ENCODE results near the gene MOBP.
"Not testable (repeated sequence)": the region's sequence is repeated elsewhere in the genome, so short reads cannot be mapped to it uniquely, and the experiment has no call there.

DNA sequence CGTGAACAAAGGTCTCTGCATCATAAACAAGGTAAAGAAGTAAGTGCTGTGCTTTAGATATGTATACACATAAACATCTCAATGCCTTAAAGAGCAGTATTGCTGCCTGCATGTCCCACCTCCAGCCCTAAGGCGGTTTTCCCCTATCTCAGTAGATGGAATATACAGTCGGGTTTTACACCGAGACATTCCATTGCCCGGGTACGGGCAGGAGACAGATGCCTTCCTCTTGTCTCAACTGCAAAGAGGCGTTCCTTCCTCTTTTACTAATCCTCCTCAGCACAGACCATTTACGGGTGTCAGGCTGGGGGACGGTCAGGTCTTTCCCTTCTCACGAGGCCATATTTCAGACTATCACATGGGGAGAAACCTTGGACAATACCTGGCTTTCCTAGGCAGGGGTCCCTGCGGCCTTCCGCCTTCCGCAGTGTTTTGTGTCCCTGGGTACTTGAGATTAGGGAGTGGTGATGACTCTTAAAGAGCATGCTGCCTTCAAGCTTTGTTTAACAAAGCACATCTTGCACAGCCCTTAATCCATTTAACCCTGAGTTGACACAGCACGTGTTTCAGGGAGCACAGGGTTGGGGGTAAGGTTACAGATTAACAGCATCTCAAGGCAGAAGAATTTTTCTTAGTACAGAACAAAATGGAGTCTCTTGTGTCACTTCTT lies 48.8 kb upstream of the MOBP start:
- TF ChIP-seq, protein P1, sequence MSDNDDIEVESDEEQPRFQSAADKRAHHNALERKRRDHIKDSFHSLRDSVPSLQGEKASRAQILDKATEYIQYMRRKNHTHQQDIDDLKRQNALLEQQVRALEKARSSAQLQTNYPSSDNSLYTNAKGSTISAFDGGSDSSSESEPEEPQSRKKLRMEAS (IDR thresholded peaks at IDR 0.05; ENCODE audit: low read depth, low read length) = not testable (repeated sequence)
- TF ChIP-seq, protein P2, sequence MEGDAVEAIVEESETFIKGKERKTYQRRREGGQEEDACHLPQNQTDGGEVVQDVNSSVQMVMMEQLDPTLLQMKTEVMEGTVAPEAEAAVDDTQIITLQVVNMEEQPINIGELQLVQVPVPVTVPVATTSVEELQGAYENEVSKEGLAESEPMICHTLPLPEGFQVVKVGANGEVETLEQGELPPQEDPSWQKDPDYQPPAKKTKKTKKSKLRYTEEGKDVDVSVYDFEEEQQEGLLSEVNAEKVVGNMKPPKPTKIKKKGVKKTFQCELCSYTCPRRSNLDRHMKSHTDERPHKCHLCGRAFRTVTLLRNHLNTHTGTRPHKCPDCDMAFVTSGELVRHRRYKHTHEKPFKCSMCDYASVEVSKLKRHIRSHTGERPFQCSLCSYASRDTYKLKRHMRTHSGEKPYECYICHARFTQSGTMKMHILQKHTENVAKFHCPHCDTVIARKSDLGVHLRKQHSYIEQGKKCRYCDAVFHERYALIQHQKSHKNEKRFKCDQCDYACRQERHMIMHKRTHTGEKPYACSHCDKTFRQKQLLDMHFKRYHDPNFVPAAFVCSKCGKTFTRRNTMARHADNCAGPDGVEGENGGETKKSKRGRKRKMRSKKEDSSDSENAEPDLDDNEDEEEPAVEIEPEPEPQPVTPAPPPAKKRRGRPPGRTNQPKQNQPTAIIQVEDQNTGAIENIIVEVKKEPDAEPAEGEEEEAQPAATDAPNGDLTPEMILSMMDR (IDR thresholded peaks at IDR 0.05; ENCODE audit: low read depth, low read length) = not testable (repeated sequence)
- not testable (repeated sequence) for TF ChIP-seq POLR2A (IDR thresholded peaks at IDR 0.05; ENCODE audit: extremely low read depth, insufficient read length)

Data from NB4 (cell line).